ENCODE measurements around the gene ATF2.

The ATF2 gene

GRCh38 chr2:175025946-175026345 lies 142.1 kb downstream of the ATF2 start:
- ATAC-seq (no peak), DNase-seq (no peak)

GRCh38 chr2:175025233-175025632 lies 142.8 kb downstream of the ATF2 start:
- ATAC-seq (no peak), DNase-seq (no peak)

- DNase-seq (no peak), ATAC-seq (no peak)
These were observed 145.1 kb downstream of the ATF2 start for GRCh38 chr2:175022923-175023322.
